HG02852 (cell line): ENCODE data around the gene ROBO1.

Experiments used
- ATAC-seq: cut with Tn5 transposase; IDR thresholded peaks from one replicate; pipeline ENCODE4 v1.9.1; 2021; ENCODE audit warnings: mild to moderate bottlenecking, moderate library complexity; ENCODE audit not compliant: unreplicated experiment

The ROBO1 gene

DNA sequence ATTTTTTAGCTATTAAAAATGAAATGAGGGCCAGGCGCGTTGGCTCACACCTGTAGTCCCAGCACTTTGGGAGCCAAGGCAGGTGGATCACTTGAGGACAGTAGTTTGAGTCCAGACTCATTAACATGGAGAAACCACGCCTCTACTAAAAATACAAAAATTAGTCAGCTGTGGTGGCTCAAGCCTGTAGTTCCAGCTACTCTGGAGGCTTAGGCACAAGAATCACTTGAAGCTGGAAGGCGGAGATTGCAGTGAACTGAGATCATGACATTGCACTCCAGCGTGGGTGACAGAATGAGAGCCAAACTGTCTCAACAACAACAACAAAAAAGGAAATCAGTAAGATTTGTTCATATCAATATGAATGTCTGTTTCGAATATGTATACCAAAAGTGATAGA is 517.1 kb downstream of the ROBO1 start:
- no peak for ATAC-seq

DNA sequence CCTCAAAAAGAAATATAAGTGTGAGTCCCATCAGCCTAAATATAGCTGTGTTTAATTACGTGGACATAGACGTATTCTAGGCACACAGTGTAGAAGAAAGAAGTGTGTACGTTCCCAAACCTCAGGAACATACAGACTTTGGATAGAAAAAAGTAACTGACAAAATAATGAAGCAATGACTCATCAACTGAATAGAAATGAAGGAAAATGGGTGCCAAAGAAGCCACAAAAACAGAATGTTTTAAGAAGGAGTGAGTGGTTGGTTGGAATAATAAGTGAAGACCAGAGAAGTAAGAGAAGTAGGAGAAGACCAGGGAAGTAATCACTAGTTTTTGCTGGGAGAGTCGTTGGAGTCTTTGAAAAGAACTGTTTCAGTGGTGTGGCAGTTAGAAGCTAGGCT is 518.1 kb downstream of the ROBO1 start:
- no peak for ATAC-seq

DNA sequence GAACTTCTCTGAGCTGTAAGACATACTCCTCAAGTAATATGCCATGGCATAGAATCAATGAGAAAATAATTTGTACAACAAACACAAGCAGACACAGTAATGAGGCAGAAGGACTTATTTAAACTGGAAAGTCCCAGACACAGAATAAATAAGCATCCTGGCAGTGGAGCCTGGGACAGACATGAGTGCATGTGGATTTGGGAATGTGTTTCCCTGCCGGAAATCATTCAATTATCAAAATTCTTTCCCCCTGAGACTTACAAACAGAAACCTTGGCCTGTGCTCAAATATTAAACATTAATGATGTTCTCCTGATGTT is 520.1 kb downstream of the ROBO1 start:
- no peak for ATAC-seq

DNA sequence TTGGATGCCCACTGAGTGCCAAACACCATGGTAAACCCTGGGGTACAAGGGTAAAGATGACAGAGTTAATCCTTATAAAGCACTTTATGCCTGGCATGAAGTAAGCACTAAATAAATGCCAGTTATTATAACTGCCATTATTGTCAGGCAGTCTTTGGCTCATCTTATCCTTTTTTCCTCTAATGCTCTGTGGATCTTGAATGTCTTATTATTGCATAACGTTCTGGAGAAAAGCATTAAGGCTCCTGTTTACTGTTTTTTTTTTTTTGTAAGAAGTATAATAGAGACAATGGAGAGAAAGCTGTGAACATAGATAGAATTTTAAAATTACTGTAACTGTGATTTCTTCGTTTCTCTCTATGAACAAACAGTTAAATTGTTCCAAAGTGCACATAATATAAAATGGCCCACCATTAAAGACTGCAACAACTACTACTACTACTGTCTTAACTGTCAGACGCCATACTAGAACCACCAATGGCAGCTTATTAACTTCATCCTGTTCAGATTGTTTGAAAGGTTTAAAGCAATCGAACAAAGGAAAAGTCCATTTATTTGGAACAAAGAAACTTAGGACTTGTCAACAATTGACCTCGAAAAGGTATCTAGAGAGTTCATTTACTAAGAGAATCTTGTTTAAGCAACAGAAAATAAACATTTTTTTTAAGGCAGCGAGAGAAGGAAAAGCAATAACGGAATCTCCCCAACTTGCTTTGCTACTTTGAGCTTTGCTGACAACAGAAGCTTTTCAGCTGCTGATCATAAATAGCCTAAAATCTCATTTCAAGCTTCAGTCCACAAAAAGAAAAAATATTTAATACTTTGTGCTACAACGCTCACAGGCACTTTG is 520.7 kb downstream of the ROBO1 start:
- ATAC-seq: no peak

DNA sequence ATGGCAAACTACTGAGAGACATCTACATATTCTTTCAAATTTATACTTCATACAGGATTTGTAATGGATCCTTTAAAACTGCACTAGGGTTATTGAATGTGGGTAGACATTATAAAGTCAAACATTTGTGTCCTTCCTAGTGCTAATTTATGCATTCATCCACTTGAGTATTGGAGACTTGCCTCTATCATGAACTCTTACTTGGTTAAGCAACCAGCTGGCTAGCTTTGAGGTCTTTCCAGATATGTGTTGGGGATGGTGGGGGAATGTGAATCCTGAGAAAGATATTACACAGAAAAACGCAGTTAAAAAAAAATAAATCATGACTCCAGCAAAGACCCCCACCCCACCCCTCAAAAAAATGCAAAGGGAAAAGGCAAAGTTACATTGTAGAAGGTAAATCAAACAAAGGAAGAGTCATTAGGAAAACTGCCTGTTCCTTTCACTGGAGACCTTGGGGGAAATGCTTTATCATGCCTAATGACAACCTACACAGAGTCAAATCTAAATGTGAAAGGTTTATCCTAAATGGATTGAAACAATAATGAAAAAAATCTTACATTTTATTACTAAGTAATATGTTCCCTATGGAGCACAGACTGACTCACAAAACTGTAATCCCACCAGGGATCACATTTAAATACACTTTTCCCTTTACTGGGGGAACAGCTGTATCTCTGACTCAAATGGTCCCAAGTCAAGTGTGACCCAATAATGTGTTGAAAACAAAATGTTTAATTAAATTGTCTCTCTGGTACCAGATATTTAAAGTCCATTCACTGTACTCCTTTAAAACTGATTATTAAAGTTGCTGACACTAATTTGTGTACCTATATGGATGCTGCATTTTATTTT is 522.3 kb downstream of the ROBO1 start:
- no peak for ATAC-seq

DNA sequence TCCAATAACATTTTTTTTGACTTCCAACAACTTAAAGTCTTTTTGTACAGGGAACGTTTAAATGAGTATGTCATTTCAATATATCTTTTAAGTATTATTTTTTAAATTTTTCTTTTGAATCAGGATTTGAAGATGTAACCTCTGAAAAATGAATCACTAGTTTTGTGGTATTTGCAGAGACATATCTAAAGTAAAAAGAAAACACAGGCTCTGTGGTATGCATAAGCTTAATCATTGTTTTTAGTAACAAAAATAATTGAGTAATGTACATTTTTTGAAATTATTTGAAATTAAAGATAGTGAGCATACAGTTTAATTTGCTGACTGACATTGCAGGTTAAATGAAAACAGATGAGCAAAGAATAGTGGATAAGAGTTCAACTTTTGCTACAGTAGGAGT is 531.3 kb downstream of the ROBO1 start:
- ATAC-seq: no peak

DNA sequence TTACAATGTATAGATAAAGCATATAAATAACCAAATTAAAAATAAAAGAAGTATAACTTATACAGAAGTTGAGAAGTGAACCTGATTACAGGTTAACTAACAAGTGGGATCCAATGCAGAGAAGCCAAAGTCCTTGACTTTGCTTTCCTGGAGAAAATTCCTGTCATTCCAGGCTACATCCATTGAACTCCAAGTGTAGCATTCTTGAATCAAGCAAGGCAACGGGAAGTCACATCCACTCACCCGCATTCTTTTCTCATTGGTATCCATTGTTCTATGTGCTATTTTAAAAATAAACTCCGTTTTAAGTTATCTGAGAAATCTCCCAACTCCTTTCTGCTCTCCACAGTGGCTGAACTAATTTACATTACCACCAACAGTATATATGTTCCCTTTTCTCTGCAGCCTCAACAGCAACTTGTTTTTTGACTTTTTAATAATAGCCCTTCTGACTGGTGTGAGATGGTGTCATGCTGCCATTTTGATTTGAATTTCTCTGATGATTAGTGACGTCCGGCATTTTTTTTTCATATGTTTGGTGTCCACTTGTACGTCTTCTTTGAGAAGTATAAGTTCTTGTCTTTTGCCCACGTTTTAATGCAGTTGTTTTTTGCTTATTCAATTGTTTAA is 534.3 kb downstream of the ROBO1 start:
- no peak for ATAC-seq

DNA sequence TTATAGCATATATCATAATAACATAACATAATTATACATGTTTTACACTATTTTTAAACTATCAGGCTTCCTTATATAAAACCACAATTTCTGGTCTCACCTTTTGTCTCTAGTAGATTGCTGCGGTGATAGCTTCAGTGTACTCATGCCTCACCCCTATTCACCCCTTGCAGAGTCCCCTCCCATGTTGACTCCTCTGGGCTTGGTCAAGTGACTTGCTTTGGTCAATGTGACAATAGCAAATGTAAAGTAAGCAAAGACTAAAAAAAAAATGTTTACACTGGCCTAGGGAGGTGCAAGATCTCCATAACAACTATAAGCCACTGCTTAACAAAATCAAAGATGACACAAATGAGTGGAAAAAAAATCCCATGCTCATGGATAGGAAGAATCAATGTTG is 537.5 kb downstream of the ROBO1 start:
- ATAC-seq: no peak

DNA sequence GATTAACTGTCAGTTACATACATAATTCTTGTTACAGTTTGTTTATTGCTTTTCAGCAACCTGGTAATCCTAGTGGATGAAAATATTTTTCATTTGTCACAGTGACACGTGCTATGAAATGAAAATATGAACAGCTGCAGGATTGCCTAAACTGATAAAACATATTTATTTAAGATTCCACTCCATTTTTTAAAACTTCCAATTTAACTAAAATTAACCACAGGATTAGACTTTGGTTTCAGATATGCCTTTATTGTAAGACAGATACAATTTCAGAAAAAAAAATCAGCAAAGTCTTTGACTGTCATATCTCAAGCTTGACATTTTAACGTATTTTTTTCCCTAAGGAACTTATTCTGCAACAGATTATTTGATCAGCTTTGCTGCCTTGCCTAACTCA is 550.7 kb downstream of the ROBO1 start:
- ATAC-seq: no peak

DNA sequence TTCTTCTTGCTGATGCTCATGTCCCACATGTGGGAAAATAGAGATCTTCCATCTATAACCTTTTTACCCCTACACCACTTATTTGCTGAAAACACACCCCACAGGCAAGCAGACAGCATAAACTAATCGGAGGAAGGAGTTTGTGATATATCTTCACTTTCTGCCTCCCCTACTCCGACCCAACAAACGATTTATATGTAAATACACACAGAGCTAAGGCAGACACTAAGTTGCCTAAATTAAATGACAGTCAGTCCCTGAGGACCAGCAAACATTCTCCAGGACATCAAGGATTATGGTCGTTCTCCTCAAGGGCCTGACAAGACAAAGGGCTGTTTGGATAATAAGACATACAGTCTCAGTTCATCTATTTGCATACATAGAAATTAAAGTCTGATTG is 552.5 kb downstream of the ROBO1 start:
- no peak for ATAC-seq

DNA sequence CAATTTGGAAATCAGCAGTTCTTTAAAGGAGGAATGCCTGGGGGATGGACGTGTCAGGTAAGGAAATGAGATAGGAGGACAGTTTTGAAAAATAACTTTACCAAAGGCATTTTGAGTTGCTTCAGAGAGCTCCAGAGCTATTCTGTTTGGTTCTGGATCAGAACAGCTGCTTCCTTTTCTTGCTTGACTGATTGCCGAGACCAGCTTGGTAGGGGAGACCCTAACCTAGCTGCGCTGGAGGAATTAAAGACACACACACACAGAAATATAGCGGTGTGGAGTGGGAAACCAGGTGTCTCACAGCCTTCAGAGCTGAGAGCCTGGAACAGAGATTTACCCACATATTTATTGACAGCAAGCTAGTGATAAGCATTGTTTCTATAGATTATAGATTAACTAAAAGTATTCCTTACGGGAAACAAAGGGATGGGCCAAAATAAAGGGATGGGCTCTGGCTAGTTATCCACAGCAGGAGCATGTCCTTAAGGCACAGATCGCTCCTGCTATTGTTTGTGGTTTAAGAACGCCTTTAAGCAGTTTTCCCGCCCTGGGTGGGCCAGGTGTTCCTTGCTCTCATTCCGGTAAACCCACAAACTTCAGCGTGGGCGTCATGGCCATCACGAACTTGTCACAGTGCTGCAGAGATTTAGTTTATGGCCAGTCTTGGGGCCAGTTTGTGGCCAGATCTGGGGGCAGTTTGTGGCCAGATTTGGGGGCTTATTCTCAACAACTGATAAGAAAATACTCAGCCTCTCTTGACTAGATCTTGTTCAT is 556.0 kb downstream of the ROBO1 start:
- ATAC-seq: no peak

DNA sequence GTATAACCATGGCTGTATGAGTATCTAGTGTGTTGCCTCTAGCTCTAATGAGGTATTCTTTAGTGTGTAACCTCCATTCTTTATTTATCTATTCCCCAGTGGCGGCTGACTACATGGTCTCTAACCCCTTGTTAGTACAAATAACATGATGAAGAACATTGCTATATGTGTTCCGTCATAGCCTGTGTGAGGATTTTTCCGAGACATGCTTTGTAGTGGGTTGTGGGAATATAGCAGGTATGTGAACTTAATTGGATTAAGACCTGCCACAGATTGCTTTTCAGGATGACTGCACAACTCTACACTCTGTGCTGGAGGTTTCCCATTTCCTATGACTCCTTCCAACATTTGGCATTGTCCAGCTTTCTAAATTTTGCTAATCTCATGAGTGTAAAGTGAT is 563.4 kb downstream of the ROBO1 start:
- ATAC-seq: no peak

DNA sequence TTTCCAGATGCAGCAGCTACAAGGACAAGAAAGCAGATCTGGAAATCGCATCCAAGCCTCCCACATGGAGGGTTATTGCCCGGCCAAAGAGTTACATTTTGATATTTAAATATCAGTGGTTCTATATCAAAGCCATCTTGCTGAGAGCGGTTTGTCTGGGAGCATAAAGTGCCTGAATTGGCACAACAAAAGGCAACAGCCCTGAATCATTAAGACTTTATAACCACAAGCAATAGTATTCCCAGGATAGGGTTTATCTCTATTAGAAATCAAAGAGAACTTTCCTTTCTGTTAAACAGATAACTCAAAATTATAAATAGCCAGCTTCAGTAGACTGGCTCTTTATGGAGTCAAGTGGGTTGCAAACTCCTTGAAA is 564.7 kb downstream of the ROBO1 start:
- ATAC-seq: no peak

DNA sequence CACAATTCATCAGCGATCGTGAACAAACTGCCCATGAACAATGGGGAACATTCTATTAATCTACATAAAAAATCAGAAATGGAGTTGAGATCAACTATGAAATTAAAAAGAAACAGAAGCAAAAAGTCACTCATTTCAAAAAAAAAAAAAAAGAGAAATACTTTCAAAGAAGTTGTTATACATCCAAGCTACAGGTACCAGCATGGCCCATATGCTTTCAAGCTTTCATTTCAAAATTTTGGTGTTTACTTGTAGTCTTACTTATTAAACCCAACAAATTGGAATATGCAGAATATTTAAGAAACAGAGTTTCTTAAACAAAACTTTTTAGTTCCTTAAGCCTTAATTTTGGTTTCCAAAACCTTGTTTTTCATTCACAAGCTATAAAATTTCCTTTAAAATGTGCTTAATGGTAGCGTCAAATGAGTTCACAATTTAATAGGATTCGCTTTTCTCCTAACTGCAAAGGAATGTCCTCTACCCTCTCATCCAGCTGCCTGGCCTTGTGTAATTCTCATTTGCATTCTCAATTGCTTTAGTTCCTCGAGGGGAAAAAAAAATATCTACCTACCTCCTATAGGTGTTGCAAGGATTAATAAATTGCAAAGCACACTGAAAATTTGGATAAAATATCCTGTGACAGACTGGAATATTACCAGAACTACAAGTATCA is 565.2 kb downstream of the ROBO1 start:
- no peak for ATAC-seq

DNA sequence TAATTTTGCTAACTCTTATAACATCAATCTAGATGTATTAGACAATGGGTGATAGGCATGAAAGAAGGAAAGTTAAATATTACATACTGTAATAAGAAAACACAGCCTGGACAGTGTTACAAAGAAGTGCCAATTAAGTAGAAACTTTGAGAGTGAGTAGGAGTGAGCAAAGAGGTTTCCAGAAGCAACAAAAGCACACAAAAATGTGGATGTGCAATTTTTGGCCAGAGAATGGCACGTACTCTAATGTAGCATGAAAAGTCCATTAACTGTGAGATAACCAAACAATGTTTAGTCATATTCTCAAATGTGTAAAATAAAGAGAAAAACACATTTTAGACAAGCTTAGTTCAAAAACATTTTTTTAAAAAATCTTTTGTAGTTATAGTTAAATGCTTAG is 567.3 kb downstream of the ROBO1 start:
- no peak for ATAC-seq

DNA sequence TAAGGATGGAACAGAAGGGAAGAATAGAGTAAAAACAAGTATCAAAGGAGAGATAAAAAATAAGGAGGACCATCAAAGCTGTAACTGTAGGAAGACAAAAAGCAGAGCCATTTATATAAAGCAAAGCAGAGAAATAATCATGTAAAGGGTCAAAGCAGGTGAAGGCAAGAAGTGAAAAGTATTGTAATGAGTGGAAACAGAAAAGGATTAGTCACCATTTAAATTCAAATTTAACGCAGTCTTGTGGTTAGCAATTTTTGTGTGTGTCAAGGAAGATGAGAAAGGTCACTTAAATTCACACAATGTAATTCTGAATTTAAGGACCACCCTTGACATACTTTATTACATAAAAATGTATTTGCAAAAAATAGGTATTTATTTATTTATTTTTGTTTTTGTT is 567.8 kb downstream of the ROBO1 start:
- no peak for ATAC-seq

DNA sequence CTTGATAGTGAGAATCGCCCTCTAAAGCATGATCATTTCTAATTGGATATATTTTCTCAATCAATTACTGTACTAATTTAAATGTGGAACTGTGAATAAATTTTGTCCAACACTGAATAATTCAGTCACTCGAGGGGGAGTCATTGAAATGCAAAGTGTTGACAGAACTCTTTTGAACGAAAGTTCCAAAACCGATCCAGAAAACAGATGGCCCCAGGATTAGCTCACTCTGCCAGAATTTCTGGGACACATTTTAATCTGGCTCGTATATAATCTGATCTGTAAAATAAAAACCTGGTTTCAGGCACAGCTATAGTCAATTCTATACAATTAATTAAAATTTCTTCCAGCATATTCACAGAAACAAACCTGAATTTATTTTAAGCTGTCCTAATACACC is 580.4 kb downstream of the ROBO1 start:
- no peak for ATAC-seq

DNA sequence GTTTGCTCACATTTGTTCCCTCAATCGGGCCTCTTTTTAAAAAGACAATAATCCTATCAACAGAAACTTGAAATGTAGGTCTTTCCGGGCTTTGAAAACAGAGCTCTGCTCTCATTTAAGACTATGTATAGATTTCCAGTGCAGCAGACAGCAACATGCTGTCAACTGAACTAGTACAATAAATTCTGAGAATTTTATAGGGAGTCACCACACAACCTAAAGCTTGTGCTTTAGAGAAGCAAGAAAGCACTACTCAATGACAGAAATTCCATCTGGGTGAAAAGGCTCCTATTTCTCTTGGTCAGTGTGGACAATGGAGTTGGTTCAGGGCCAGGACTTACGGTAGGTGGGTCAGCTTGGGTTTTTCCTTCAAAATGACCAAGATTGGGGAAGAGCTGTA is 583.5 kb downstream of the ROBO1 start:
- ATAC-seq: no peak

DNA sequence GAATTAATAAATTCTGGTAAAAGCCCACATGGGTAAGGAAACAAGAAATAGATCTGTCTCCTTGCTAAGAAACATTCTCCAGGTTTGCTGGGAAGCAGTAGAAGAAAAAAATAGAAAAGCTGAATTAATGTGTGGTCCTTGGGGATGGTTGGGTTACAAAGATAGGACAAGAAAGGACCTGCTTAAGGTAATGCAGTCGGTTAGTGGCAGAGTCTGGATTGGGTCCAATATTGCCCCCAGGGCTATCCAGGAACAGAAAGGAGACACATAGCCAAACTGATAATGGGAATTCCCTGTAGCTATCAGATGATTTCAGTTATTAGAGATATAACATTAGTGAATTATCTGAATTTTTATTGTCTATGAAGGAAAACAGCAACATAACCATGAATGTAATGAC is 584.3 kb downstream of the ROBO1 start:
- ATAC-seq: no peak

DNA sequence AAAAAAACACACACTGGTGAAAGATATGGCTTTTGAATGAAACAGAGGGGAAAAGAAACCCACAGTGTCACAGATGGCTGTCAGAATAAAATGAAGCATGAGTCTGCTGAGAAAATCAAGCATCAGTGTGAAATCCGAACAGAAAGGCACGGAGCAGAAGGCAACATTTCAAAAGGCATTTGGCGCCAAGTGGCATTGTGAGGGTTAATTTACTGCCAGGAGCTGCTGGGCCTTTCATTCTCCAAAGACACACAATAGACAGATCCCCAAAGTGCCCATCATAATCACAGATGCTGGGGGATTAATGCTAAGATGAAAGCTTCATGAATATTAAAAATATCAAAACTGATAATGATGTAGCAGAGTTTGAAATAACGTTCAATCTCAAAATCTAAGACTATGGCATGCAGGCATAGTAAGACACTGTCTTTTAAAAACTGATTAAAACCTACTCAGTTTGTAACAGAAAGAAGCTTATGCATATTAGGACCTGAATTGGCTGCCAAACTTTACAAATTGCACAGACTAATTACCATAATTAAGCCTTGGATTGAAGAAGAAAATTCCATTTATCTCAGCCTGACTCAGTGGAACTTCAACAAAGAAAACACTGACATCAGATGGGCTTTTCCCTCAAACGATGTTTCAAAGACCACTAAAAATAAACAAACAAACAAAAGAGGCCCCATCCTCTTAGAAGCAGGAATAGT is 589.2 kb downstream of the ROBO1 start:
- no peak for ATAC-seq
